ENCODE data around the gene ARHGAP18.

Gene ARHGAP18

DNA sequence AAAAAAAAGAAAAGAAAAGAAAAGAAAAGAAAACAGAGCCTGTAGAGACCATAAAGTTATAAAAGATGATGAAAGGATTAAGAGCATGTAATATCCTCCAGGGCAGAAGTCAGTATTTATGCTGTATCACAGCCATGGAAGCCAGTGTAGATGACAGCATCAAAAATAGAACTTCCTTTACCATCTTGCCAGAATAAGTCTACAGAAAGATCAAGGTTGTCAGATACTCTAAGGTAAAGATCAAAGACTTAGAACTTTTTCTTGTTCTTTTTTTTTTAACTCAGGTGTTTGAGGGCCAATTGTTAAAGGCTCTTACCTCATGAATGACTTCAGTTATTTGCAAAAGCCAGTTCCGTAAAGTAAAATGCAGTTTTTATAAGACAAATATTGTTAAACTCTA, 54.6 kb downstream of the ARHGAP18 start (continued):
- TF ChIP-seq, protein P1, sequence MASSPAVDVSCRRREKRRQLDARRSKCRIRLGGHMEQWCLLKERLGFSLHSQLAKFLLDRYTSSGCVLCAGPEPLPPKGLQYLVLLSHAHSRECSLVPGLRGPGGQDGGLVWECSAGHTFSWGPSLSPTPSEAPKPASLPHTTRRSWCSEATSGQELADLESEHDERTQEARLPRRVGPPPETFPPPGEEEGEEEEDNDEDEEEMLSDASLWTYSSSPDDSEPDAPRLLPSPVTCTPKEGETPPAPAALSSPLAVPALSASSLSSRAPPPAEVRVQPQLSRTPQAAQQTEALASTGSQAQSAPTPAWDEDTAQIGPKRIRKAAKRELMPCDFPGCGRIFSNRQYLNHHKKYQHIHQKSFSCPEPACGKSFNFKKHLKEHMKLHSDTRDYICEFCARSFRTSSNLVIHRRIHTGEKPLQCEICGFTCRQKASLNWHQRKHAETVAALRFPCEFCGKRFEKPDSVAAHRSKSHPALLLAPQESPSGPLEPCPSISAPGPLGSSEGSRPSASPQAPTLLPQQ (tag by site-specific recombination; IDR thresholded peaks at IDR 0.05), result no peak
- TF ChIP-seq ZBTB1 (tag by site-specific recombination; IDR thresholded peaks at IDR 0.05) (no peak), ZNF169 (tag by site-specific recombination; IDR thresholded peaks at IDR 0.05) (no peak), ZNF341 (tag by site-specific recombination; IDR thresholded peaks at IDR 0.05; ENCODE audit: low read depth) (no peak), ZBTB48 (tag by site-specific recombination; IDR thresholded peaks at IDR 0.05) (no peak), HOXA7 (CRISPR knock-in tag; IDR thresholded peaks at IDR 0.05; ENCODE audit: borderline replicate concordance) (no peak), ZNF202 (tag by site-specific recombination; IDR thresholded peaks at IDR 0.05; ENCODE audit: borderline replicate concordance) (no peak), ZNF423 (tag by site-specific recombination; IDR thresholded peaks at IDR 0.05) (no peak), ZNF521 (tag by site-specific recombination; IDR thresholded peaks at IDR 0.05) (no peak), ZNF544 (tag by site-specific recombination; IDR thresholded peaks at IDR 0.05) (no peak), ZNF350 (tag by site-specific recombination; IDR thresholded peaks at IDR 0.05) (no peak), ZNF184 (tag by site-specific recombination; IDR thresholded peaks at IDR 0.05) (no peak)

DNA sequence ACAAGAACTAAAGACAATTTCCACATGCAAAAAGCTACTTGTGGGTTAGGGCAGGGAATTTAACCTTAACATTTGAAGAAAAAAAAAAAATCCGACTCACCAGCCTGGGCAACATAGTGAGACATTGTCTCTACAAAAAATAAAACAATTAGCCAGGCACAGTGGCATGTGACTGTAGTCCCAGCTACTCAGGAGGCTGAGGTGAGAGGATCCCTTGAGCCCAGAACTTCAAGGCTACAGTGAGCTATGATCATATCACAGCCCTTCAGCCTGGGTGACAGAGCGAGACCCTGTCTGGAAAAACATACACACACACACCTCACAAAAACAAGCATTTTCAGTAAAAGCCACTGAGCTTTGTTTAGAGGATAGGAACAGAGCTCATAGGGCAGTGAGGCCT, 56.2 kb downstream of the ARHGAP18 start:
- TF ChIP-seq ZNF248 (tag by site-specific recombination; IDR thresholded peaks at IDR 0.05) (no peak), ZNF155 (tag by site-specific recombination; IDR thresholded peaks at IDR 0.05) (no peak), ZBTB1 (tag by site-specific recombination; IDR thresholded peaks at IDR 0.05) (no peak), ZNF350 (tag by site-specific recombination; IDR thresholded peaks at IDR 0.05) (no peak), ZNF521 (tag by site-specific recombination; IDR thresholded peaks at IDR 0.05) (no peak), ZNF544 (tag by site-specific recombination; IDR thresholded peaks at IDR 0.05) (no peak), ZNF776 (tag by site-specific recombination; IDR thresholded peaks at IDR 0.05; ENCODE audit: borderline replicate concordance) (no peak), ZNF140 (tag by site-specific recombination; IDR thresholded peaks at IDR 0.05) (no peak), ZNF223 (tag by site-specific recombination; IDR thresholded peaks at IDR 0.05) (no peak), ZNF777 (tag by site-specific recombination; IDR thresholded peaks at IDR 0.05; ENCODE audit: borderline replicate concordance) (no peak), ZNF549 (tag by site-specific recombination; IDR thresholded peaks at IDR 0.05) (no peak), ZNF146 (tag by site-specific recombination; IDR thresholded peaks at IDR 0.05) (no peak), ZNF394 (tag by site-specific recombination; IDR thresholded peaks at IDR 0.05; ENCODE audit: borderline replicate concordance) (no peak)
- TF ChIP-seq, protein P2, sequence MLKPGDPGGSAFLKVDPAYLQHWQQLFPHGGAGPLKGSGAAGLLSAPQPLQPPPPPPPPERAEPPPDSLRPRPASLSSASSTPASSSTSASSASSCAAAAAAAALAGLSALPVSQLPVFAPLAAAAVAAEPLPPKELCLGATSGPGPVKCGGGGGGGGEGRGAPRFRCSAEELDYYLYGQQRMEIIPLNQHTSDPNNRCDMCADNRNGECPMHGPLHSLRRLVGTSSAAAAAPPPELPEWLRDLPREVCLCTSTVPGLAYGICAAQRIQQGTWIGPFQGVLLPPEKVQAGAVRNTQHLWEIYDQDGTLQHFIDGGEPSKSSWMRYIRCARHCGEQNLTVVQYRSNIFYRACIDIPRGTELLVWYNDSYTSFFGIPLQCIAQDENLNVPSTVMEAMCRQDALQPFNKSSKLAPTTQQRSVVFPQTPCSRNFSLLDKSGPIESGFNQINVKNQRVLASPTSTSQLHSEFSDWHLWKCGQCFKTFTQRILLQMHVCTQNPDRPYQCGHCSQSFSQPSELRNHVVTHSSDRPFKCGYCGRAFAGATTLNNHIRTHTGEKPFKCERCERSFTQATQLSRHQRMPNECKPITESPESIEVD (tag by site-specific recombination; IDR thresholded peaks at IDR 0.05), result no peak
- TF ChIP-seq, protein P3, sequence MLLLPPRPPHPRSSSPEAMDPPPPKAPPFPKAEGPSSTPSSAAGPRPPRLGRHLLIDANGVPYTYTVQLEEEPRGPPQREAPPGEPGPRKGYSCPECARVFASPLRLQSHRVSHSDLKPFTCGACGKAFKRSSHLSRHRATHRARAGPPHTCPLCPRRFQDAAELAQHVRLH (tag by site-specific recombination; IDR thresholded peaks at IDR 0.05), result no peak
- TF ChIP-seq, protein P4, sequence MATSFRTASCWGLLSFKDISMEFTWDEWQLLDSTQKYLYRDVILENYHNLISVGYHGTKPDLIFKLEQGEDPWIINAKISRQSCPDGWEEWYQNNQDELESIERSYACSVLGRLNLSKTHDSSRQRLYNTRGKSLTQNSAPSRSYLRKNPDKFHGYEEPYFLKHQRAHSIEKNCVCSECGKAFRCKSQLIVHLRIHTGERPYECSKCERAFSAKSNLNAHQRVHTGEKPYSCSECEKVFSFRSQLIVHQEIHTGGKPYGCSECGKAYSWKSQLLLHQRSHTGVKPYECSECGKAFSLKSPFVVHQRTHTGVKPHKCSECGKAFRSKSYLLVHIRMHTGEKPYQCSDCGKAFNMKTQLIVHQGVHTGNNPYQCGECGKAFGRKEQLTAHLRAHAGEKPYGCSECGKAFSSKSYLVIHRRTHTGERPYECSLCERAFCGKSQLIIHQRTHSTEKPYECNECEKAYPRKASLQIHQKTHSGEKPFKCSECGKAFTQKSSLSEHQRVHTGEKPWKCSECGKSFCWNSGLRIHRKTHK (tag by site-specific recombination; IDR thresholded peaks at IDR 0.05), result no peak
- TF ChIP-seq, protein P5, sequence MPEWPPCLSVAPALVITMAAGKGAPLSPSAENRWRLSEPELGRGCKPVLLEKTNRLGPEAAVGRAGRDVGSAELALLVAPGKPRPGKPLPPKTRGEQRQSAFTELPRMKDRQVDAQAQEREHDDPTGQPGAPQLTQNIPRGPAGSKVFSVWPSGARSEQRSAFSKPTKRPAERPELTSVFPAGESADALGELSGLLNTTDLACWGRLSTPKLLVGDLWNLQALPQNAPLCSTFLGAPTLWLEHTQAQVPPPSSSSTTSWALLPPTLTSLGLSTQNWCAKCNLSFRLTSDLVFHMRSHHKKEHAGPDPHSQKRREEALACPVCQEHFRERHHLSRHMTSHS (tag by site-specific recombination; IDR thresholded peaks at IDR 0.05), result no peak
- TF ChIP-seq, protein P6, sequence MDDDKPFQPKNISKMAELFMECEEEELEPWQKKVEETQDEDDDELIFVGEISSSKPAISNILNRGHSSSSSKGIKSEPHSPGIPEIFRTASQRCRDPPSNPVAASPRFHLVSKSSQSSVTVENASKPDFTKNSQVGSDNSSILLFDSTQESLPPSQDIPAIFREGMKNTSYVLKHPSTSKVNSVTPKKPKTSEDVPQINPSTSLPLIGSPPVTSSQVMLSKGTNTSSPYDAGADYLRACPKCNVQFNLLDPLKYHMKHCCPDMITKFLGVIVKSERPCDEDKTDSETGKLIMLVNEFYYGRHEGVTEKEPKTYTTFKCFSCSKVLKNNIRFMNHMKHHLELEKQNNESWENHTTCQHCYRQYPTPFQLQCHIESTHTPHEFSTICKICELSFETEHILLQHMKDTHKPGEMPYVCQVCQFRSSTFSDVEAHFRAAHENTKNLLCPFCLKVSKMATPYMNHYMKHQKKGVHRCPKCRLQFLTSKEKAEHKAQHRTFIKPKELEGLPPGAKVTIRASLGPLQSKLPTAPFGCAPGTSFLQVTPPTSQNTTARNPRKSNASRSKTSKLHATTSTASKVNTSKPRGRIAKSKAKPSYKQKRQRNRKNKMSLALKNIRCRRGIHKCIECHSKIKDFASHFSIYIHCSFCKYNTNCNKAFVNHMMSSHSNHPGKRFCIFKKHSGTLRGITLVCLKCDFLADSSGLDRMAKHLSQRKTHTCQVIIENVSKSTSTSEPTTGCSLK (tag by site-specific recombination; IDR thresholded peaks at IDR 0.05), result no peak
- Histone ChIP-seq H3K4me1 (ENCODE audit: control insufficient read depth, insufficient read depth, low read length) (no peaks in the 10 kb centered on the region), H3K36me3 (ENCODE audit: control insufficient read depth in 2 of 2, insufficient read depth in 1 of 2, low read length in 2 of 2) (no peaks in the 10 kb centered on the region), H3K9me3 (ENCODE audit: control insufficient read depth, insufficient read depth, low read depth, low read length) (no peaks in the 10 kb centered on the region), H3K27ac (ENCODE audit: extremely low read depth, low read depth, low read length) (no peak overlapping the region), H3K4me3 (ENCODE audit: low read depth, low read length) (no peak overlapping the region)
- ChIA-PET CTCF (interaction anchor here (0.6 to 2.4 kb wide), 5 partner anchors 17 to 1924 kb away, joined by 3 to 16 read pairs (median 3); no protein-coding TSS in a partner anchor), POLR2A (no interaction called here)
